ENCODE data around the gene IL1R2. TPM values are rescaled to one million over a fixed set of nuclear protein-coding genes. Genes with fewer than 3 reads are reported as not detected.

Gene IL1R2
- total and polyA plus RNA-seq, 2 of the 8 experiments (the other 6 are each of a cell fraction or from before 2014, with no cell fraction given): 0.06 TPM; not detected in 1

- ChIA-PET POLR2A (ENCODE audit: partially characterized antibody) (no interaction called here), CTCF (ENCODE audit: partially characterized antibody) (interaction anchor here (1.0 to 2.5 kb wide), 2 partner anchors 41 to 180 kb away, joined by 3 to 11 read pairs; no protein-coding TSS in a partner anchor)
- H2AK5ac ChIP-seq (ENCODE audit: low read depth, low read length): no peak overlapping the region
- no peak overlapping the region for H3K9ac ChIP-seq (replicated peaks in 1 of 4; ENCODE audit: extremely low read depth in 1 of 4, low read depth in 3 of 4, low read length in 3 of 4)
- no peak overlapping the region for H2BK15ac ChIP-seq (ENCODE audit: low read length)
- H3K23me2 ChIP-seq (ENCODE audit: low read depth, low read length): no peaks in the 10 kb centered on the region
- TF ChIP-seq CTCF (IDR thresholded peaks at IDR 0.05; ENCODE audit: control extremely low read depth in 1 of 3, insufficient read depth in 1 of 3, low read depth in 1 of 3, low read length in 3 of 3): no peak
- no peak for TF ChIP-seq CBX8 (IDR thresholded peaks at IDR 0.05; ENCODE audit: borderline replicate concordance, low read depth, low read length)
- TF ChIP-seq YY1 (IDR thresholded peaks at IDR 0.05; ENCODE audit: low read depth, low read length): no peak
- TF ChIP-seq SIRT6 (IDR thresholded peaks at IDR 0.05; ENCODE audit: low read length): no peak
- no peak for TF ChIP-seq POLR2A (IDR thresholded peaks at IDR 0.05; ENCODE audit: control extremely low read depth in 1 of 2, low read depth in 2 of 2, low read length in 2 of 2)
- TF ChIP-seq RAD21 (IDR thresholded peaks at IDR 0.05 in 1 of 2, conservative IDR thresholded peaks at IDR 0.05 in 1 of 2; ENCODE audit: low read depth in 2 of 2, low read length in 2 of 2): no peak
- no peak for TF ChIP-seq GABPA (IDR thresholded peaks at IDR 0.05; ENCODE audit: borderline replicate concordance, insufficient read depth, low read length)
- no peak for TF ChIP-seq SRF (IDR thresholded peaks at IDR 0.05; ENCODE audit: low read depth, low read length)
- TF ChIP-seq TAF7 (optimal IDR thresholded peaks at IDR 0.05; ENCODE audit: borderline replicate concordance, low read depth, low read length): no peak
- no peak for TF ChIP-seq CHD1 (IDR thresholded peaks at IDR 0.05; ENCODE audit: low read depth, low read length)
- no peak for TF ChIP-seq POU5F1 (IDR thresholded peaks at IDR 0.05; ENCODE audit: low read depth, low read length)
- H3K18ac ChIP-seq (ENCODE audit: extremely low read depth, low read length): no peak overlapping the region
- no peaks in the 10 kb centered on the region for H3K27me3 ChIP-seq (replicated peaks in 1 of 4; ENCODE audit: control insufficient read depth in 3 of 4, extremely low read depth in 1 of 4, insufficient read depth in 3 of 4, low read length in 3 of 4)
- no peak overlapping the region for H4K5ac ChIP-seq (ENCODE audit: insufficient read length, low read depth, low read length)
- H3K14ac ChIP-seq (ENCODE audit: insufficient read length): no peak overlapping the region
- H3K4me1 ChIP-seq (replicated peaks in 1 of 4; ENCODE audit: control insufficient read depth in 3 of 4, insufficient read depth in 4 of 4, low read length in 3 of 4): no peaks in the 10 kb centered on the region
- H3K56ac ChIP-seq (replicated peaks; ENCODE audit: insufficient read length, low read depth, low read length): no peak overlapping the region
- no peak overlapping the region for H3K27ac ChIP-seq (ENCODE audit: low read depth, low read length)
- H4K20me1 ChIP-seq (replicated peaks in 1 of 2; ENCODE audit: control insufficient read depth in 1 of 2, insufficient read depth in 2 of 2, low read length in 2 of 2): no peaks in the 10 kb centered on the region
- H2BK20ac ChIP-seq (ENCODE audit: low read length): no peak overlapping the region
- H4K8ac ChIP-seq (ENCODE audit: extremely low read depth, insufficient read depth, low read length): no peak overlapping the region
- H4K91ac ChIP-seq (replicated peaks; ENCODE audit: insufficient read length, low read length): no peak overlapping the region
- no peak overlapping the region; the same call in 1 of the 2 replicates for H2AFZ ChIP-seq (ENCODE audit: low read length)
- no peak for DNase-seq (ENCODE audit: low read depth in 1 of 2, low spot score in 2 of 2)
- no peaks in the 10 kb centered on the region for H3K9me3 ChIP-seq (ENCODE audit: insufficient read depth in 2 of 2, low read depth in 1 of 2, low read length in 1 of 2)
- H2BK12ac ChIP-seq (ENCODE audit: low read depth, low read length): no peak overlapping the region
- H3K4ac ChIP-seq (replicated peaks; ENCODE audit: insufficient read length, low read depth, low read length): no peak overlapping the region
- 89% methylated on average over 6 of the region's 7 CpGs; no CpG with 5 or more reads in 1 of the 2 experiments for WGBS, 2 experiments (ENCODE audit: extremely low coverage in 1 of 2, insufficient coverage in 1 of 2, insufficient read length in 1 of 2, insufficient replicate concordance in 2 of 2, low coverage in 1 of 2, low lambda C conversion rate in 2 of 2, missing lambda C conversion rate in 1 of 2)
- no peak overlapping the region for H3K4me3 ChIP-seq (ENCODE audit: extremely low read depth in 1 of 4, insufficient read depth in 2 of 4, low read depth in 3 of 4, low read length in 4 of 4)
- H3K79me1 ChIP-seq (ENCODE audit: low read depth, low read length): no peaks in the 10 kb centered on the region
- no peaks in the 10 kb centered on the region for H3K79me2 ChIP-seq (ENCODE audit: control insufficient read depth in 1 of 2, insufficient read depth in 2 of 2, low read length in 2 of 2)
- no peak overlapping the region for H2BK5ac ChIP-seq (ENCODE audit: low read depth, low read length)
- no peak for FAIRE-seq
- no peak overlapping the region for H2BK120ac ChIP-seq (replicated peaks; ENCODE audit: low read depth, low read length)
- no peak overlapping the region for H3K4me2 ChIP-seq (ENCODE audit: insufficient read depth in 1 of 2, low read depth in 2 of 2, low read length in 2 of 2)
- no peaks in the 10 kb centered on the region for H3K36me3 ChIP-seq (ENCODE audit: control insufficient read depth in 2 of 4, insufficient read depth in 4 of 4, low read length in 3 of 4)
- H3K23ac ChIP-seq (ENCODE audit: insufficient read length): no peak overlapping the region
Observed at GRCh38 chr2:102061286-102061699, 69.5 kb downstream of the IL1R2 start.
